GM21381 (cell line): ENCODE data around the gene TECPR1.

Experiments
- ATAC-seq: cut with Tn5 transposase; IDR thresholded peaks from one replicate; pipeline ENCODE4 v1.9.1; 2021; ENCODE audit warnings: mild to moderate bottlenecking, moderate library complexity; ENCODE audit not compliant: unreplicated experiment

Gene TECPR1

GRCh38 chr7:98248156-98248555, 3.9 kb downstream of the TECPR1 start:
- no peak for ATAC-seq

- ATAC-seq: no peak
These were observed 7.2 kb downstream of the TECPR1 start for GRCh38 chr7:98244871-98245270.

GRCh38 chr7:98242934-98243333, 9.1 kb downstream of the TECPR1 start:
- no peak for ATAC-seq

GRCh38 chr7:98242342-98242741, 9.7 kb downstream of the TECPR1 start:
- no peak for ATAC-seq

GRCh38 chr7:98241674-98242241, 10.3 kb downstream of the TECPR1 start:
- ATAC-seq: no peak

- ATAC-seq: no peak
These were observed 10.9 kb downstream of the TECPR1 start for GRCh38 chr7:98240961-98241673.

GRCh38 chr7:98238976-98239375, 13.1 kb downstream of the TECPR1 start:
- no peak for ATAC-seq

GRCh38 chr7:98238076-98238475, 14.0 kb downstream of the TECPR1 start:
- ATAC-seq: no peak

GRCh38 chr7:98236355-98237185, 15.5 kb downstream of the TECPR1 start:
- ATAC-seq: no peak

GRCh38 chr7:98235901-98236300, 16.1 kb downstream of the TECPR1 start:
- no peak for ATAC-seq

- ATAC-seq: no peak
These were observed 17.4 kb downstream of the TECPR1 start for GRCh38 chr7:98234429-98235147.

GRCh38 chr7:98233219-98234070, 18.6 kb downstream of the TECPR1 start:
- ATAC-seq: no peak

GRCh38 chr7:98232799-98233198, 19.2 kb downstream of the TECPR1 start:
- no peak for ATAC-seq

- no peak for ATAC-seq
These were observed 19.8 kb downstream of the TECPR1 start for GRCh38 chr7:98232263-98232585.

GRCh38 chr7:98231493-98232262, 20.4 kb downstream of the TECPR1 start:
- no peak for ATAC-seq

- ATAC-seq: no peak
These were observed 21.1 kb downstream of the TECPR1 start for GRCh38 chr7:98230746-98231471.

GRCh38 chr7:98229991-98230745, 21.9 kb downstream of the TECPR1 start:
- no peak for ATAC-seq

GRCh38 chr7:98229441-98229840, 22.6 kb downstream of the TECPR1 start:
- ATAC-seq: no peak
